NCI-H2171 (cell line): Measurements from ENCODE around the gene IFT172.
A peak's percentile ranks its signal among the peaks of the same experiment; 100 is the strongest.
"Not testable (repeated sequence)": the region's sequence is repeated elsewhere in the genome, so short reads cannot be mapped to it uniquely, and the experiment has no call there.

Experiments
- DNase-seq: peaks from one replicate; lab custom pipeline; 2025; lab: John Stamatoyannopoulos, UW

The IFT172 gene

GRCh38 chr2:27428213-27428977 is 61.1 kb downstream of the IFT172 start, which contains the start of gene NRBP1:
NRBP1 (plus strand) TSS chr2:27428631; CDS start chr2:27433274, 4,643 bp downstream.
- DNase-seq = peak; percentile 96

- no peak for DNase-seq
These were observed 61.7 kb downstream of the IFT172 start for GRCh38 chr2:27427863-27428212.

GRCh38 chr2:27425039-27425438 is 64.5 kb downstream of the IFT172 start:
- DNase-seq = not testable (repeated sequence)

- DNase-seq = no peak
These were observed 66.6 kb downstream of the IFT172 start for GRCh38 chr2:27422958-27423357.

- no peak for DNase-seq
These were observed 67.8 kb downstream of the IFT172 start for GRCh38 chr2:27421660-27422250.

GRCh38 chr2:27420996-27421395 is 68.5 kb downstream of the IFT172 start:
- no peak for DNase-seq

GRCh38 chr2:27416151-27416550 is 73.4 kb downstream of the IFT172 start:
- no peak for DNase-seq

- no peak for DNase-seq
These were observed 77.0 kb downstream of the IFT172 start for GRCh38 chr2:27412419-27413152.

GRCh38 chr2:27409321-27410073 is 80.0 kb downstream of the IFT172 start, which contains the start of gene PPM1G:
PPM1G (minus strand) TSS chr2:27409591; CDS start chr2:27409422, 169 bp downstream.
- peak; percentile 98 for DNase-seq

- peak; percentile 44 for DNase-seq
These were observed 80.8 kb downstream of the IFT172 start for GRCh38 chr2:27408601-27409320.

- DNase-seq = peak; percentile 93
These were observed 81.6 kb downstream of the IFT172 start for GRCh38 chr2:27407798-27408491.

- DNase-seq = no peak
These were observed 89.0 kb downstream of the IFT172 start for GRCh38 chr2:27400348-27401135.

GRCh38 chr2:27398962-27399361 is 90.6 kb downstream of the IFT172 start:
- no peak for DNase-seq
